IMR-90 (cell line): ENCODE data around the gene GLRX5. TPM values are rescaled to one million over a fixed set of nuclear protein-coding genes. Genes with fewer than 3 reads are reported as not detected.

Experiments
- ATAC-seq: fragments of 200-7000 bp; cut with Tn5 transposase; 2 replicates; pipeline ENCODE4 v1.9.1; 2020; ENCODE audit warnings: low read depth, mild to moderate bottlenecking, moderate library complexity
- BruUV-seq: library from RNA; stranded (reverse); fragments of 400-500 nt; replicated peaks from 2 replicates; lab custom pipeline; 2021; lab: Mats Ljungman, UMichigan
- CTCF ChIA-PET: fragments of 300-600 bp; formaldehyde crosslinking; extraction: SDS; loops from one replicate; lab custom pipeline; 2021; ENCODE audit warnings: antibody characterized with exemption; lab: Yijun Ruan, JAX
- POLR2A ChIA-PET: fragments of 300-600 bp; sonication (Branson Sonifier 250); formaldehyde crosslinking; loops from one replicate; lab custom pipeline; 2022; ENCODE audit warnings: antibody characterized with exemption; ENCODE audit not compliant: unreplicated experiment; lab: Charles Lee
- DNase-seq: peaks from one replicate; pipeline ENCODE4 v3.0.0; 2013
- H2AFZ ChIP-seq: replicated peaks from 2 replicates; pipeline ENCODE3; 2013; ENCODE audit warnings: low read length, mild to moderate bottlenecking; ENCODE audit not compliant: poor library complexity
- H2AK5ac ChIP-seq: 2 replicates; pipeline ENCODE4 v1.6.1; 2013; ENCODE audit warnings: low read depth, low read length, inconsistent platforms
- H2AK9ac ChIP-seq: replicated peaks from 2 replicates; pipeline ENCODE3; 2013; ENCODE audit warnings: mild to moderate bottlenecking, low read depth, low read length, moderate library complexity; ENCODE audit not compliant: poor library complexity
- H2BK120ac ChIP-seq: 2 replicates; pipeline ENCODE4 v1.6.1; 2013; ENCODE audit warnings: low read depth, low read length, inconsistent platforms
- H2BK15ac ChIP-seq: 3 replicates; pipeline ENCODE4 v1.6.1; 2013; ENCODE audit warnings: low read depth, low read length, inconsistent platforms
- H2BK20ac ChIP-seq: 2 replicates; pipeline ENCODE4 v1.6.1; 2013; ENCODE audit warnings: low read depth, mild to moderate bottlenecking, inconsistent platforms, low read length, moderate library complexity
- H2BK5ac ChIP-seq: 2 replicates; pipeline ENCODE4 v1.6.1; 2013; ENCODE audit warnings: mild to moderate bottlenecking, low read depth, low read length, inconsistent platforms; ENCODE audit not compliant: poor library complexity, severe bottlenecking
- H3K14ac ChIP-seq: replicated peaks from 2 replicates; pipeline ENCODE4 v1.6.1; 2013; ENCODE audit warnings: low read depth, low read length, inconsistent platforms
- H3K18ac ChIP-seq: 2 replicates; pipeline ENCODE4 v1.6.1; 2013; ENCODE audit warnings: low read depth, low read length, control low read depth
- H3K23ac ChIP-seq: 2 replicates; pipeline ENCODE4 v1.6.1; 2013; ENCODE audit warnings: low read depth, low read length, inconsistent platforms
- H3K27ac ChIP-seq: 2 replicates; pipeline ENCODE4 v1.5.1; 2013; ENCODE audit warnings: mild to moderate bottlenecking, control low read depth, low read length; ENCODE audit not compliant: insufficient read depth
- H3K27me3 ChIP-seq: 2 replicates; pipeline ENCODE4 v1.6.1; 2013; ENCODE audit warnings: low read length; ENCODE audit not compliant: control insufficient read depth, insufficient read depth
- H3K36me3 ChIP-seq: 2 replicates; pipeline ENCODE4 v1.6.1; 2013; ENCODE audit warnings: low read length, mixed read lengths; ENCODE audit not compliant: control insufficient read depth, insufficient read depth
- H3K4ac ChIP-seq: 2 replicates; pipeline ENCODE4 v1.6.1; 2013; ENCODE audit warnings: low read depth, low read length, inconsistent platforms
- H3K4me1 ChIP-seq: 2 replicates; pipeline ENCODE4 v1.6.1; 2013; ENCODE audit warnings: low read length, mixed read lengths; ENCODE audit not compliant: control insufficient read depth, insufficient read depth
- H3K4me2 ChIP-seq: 2 replicates; pipeline ENCODE4 v1.6.1; 2013; ENCODE audit warnings: low read depth, mild to moderate bottlenecking, control low read depth, low read length, moderate library complexity
- H3K4me3 ChIP-seq: 2 replicates; pipeline ENCODE4 v1.5.1; 2013; ENCODE audit warnings: low read depth, mild to moderate bottlenecking, control low read depth, low read length, moderate library complexity; ENCODE audit not compliant: insufficient read depth
- H3K56ac ChIP-seq: 2 replicates; pipeline ENCODE4 v1.6.1; 2013; ENCODE audit warnings: low read length, inconsistent platforms; ENCODE audit not compliant: insufficient read depth; ENCODE audit errors: extremely low read depth
- H3K79me1 ChIP-seq, 2 experiments: 2 replicates each; pipeline ENCODE4 v1.6.1; 2013; ENCODE audit warnings: low read length in 2 of 2, inconsistent platforms in 1 of 2, low read depth in 1 of 2
- H3K9ac ChIP-seq: 2 replicates; pipeline ENCODE4 v1.6.1; 2013; ENCODE audit warnings: low read depth, low read length, control low read depth
- H3K9me1 ChIP-seq: 2 replicates; pipeline ENCODE4 v1.6.1; 2013; ENCODE audit warnings: low read length, inconsistent platforms; ENCODE audit not compliant: insufficient read depth
- H3K9me3 ChIP-seq: 2 replicates; pipeline ENCODE4 v1.6.1; 2013; ENCODE audit warnings: low read length; ENCODE audit not compliant: control insufficient read depth, insufficient read depth
- H4K20me1 ChIP-seq: 2 replicates; pipeline ENCODE4 v1.6.1; 2013; ENCODE audit warnings: low read length, inconsistent platforms; ENCODE audit not compliant: insufficient read depth
- H4K5ac ChIP-seq: 2 replicates; pipeline ENCODE4 v1.6.1; 2013; ENCODE audit warnings: mild to moderate bottlenecking, low read depth, low read length, control low read depth
- H4K8ac ChIP-seq, 2 experiments: 2 replicates each; pipeline ENCODE4 v1.6.1; 2013; ENCODE audit warnings: low read depth in 2 of 2, low read length in 2 of 2, control low read depth in 1 of 2, inconsistent platforms in 1 of 2
- H4K91ac ChIP-seq: 2 replicates; pipeline ENCODE4 v1.6.1; 2013; ENCODE audit warnings: low read depth, low read length, inconsistent platforms; ENCODE audit not compliant: insufficient read depth
- BHLHE40 ChIP-seq: fragments of 150-350 bp; IDR thresholded peaks from 2 replicates; pipeline ENCODE4 v1.6.1; 2016; ENCODE audit warnings: mild to moderate bottlenecking, low read depth, low read length
- MAFK ChIP-seq: IDR thresholded peaks from 2 replicates; pipeline ENCODE4 v1.6.1; 2012; ENCODE audit warnings: low read depth, low read length, improper control_type of control experiment
- MAZ ChIP-seq: IDR thresholded peaks from 2 replicates; pipeline ENCODE4 v1.6.1; 2012; ENCODE audit warnings: low read depth, mild to moderate bottlenecking, low read length, improper control_type of control experiment, moderate library complexity, borderline replicate concordance
- MXI1 ChIP-seq: IDR thresholded peaks from 2 replicates; pipeline ENCODE4 v1.6.1; 2012; ENCODE audit warnings: low read depth, mild to moderate bottlenecking, low read length, moderate library complexity, borderline replicate concordance
- NFE2L2 ChIP-seq: fragments of 150-350 bp; IDR thresholded peaks from 2 replicates; pipeline ENCODE4 v1.6.1; 2016; ENCODE audit warnings: low read depth, mild to moderate bottlenecking, low read length
- POLR2A ChIP-seq: IDR thresholded peaks from 2 replicates; pipeline ENCODE4 v1.6.1; 2012; ENCODE audit warnings: mild to moderate bottlenecking, low read depth, low read length
- RCOR1 ChIP-seq: IDR thresholded peaks from 2 replicates; pipeline ENCODE4 v1.6.1; 2012; ENCODE audit warnings: mild to moderate bottlenecking, low read length, improper control_type of control experiment; ENCODE audit not compliant: insufficient replicate concordance
- SMC3 ChIP-seq: fragments of 150-350 bp; IDR thresholded peaks from 2 replicates; pipeline ENCODE4 v1.6.1; 2016; ENCODE audit warnings: low read depth, mild to moderate bottlenecking, antibody characterized with exemption, low read length, moderate library complexity
- WGBS, 2 experiments: methylation state at CpG; one replicate each; pipeline versions ENCODE4 v1.1.5 to v1.1.7; 2013; ENCODE audit warnings: missing lambda C conversion rate in 2 of 2; ENCODE audit not compliant: insufficient read length in 1 of 2; ENCODE audit errors: extremely low coverage in 2 of 2; 5-methylcytosine and 5-hydroxymethylcytosine counted together
- dilution Hi-C: fragments of 300-500 bp; cut with HindIII; formaldehyde crosslinking; loops from one replicate; pipeline ENCODE4 v1.14.3; 2018; ENCODE audit warnings: low sequenced_read_pairs; ENCODE audit not compliant: unreplicated experiment
- in situ Hi-C: fragments of 300-500 bp; cut with MboI; formaldehyde crosslinking; loops from 3 replicates; pipeline ENCODE4 v1.14.3; 2019; ENCODE audit warnings: low sequenced_read_pairs, inconsistent platforms, mixed read lengths
- intact Hi-C: fragments of 100-400 bp; cut with micrococcal nuclease; formaldehyde crosslinking; loops from 2 replicates; pipeline ENCODE4 v1.10.0; 2022
- polyA plus RNA-seq, 3 experiments: library from polyadenylated mRNA; depleted of rRNA; stranded (reverse); fragments of >200 nt; gene quantifications; 2 replicates each; pipeline ENCODE4 v1.2.3, GENCODE V29; 2012; ENCODE audit warnings: low replicate concordance in 1 of 3
- total RNA-seq: library from RNA; depleted of rRNA; stranded (reverse); fragments of >200 nt; gene quantifications from 2 replicates; pipeline ENCODE4 v1.2.3, GENCODE V29; 2012
- TF ChIP-seq, protein P1 (sequence below): fragments of 150-350 bp; IDR thresholded peaks from 2 replicates; pipeline ENCODE4 v1.6.1; 2017; ENCODE audit warnings: mild to moderate bottlenecking, antibody characterized with exemption, low read length, low read depth
- TF ChIP-seq, protein P2 (sequence below): conservative IDR thresholded peaks from 2 replicates; pipeline ENCODE4 v1.5.1; 2012; ENCODE audit warnings: mild to moderate bottlenecking, low read depth, low read length, improper control_type of control experiment

The GLRX5 gene
- total and polyA plus RNA-seq, 2 of the 4 experiments (the other 2 are of a cell fraction) = 32.4 to 40.4 TPM

DNA sequence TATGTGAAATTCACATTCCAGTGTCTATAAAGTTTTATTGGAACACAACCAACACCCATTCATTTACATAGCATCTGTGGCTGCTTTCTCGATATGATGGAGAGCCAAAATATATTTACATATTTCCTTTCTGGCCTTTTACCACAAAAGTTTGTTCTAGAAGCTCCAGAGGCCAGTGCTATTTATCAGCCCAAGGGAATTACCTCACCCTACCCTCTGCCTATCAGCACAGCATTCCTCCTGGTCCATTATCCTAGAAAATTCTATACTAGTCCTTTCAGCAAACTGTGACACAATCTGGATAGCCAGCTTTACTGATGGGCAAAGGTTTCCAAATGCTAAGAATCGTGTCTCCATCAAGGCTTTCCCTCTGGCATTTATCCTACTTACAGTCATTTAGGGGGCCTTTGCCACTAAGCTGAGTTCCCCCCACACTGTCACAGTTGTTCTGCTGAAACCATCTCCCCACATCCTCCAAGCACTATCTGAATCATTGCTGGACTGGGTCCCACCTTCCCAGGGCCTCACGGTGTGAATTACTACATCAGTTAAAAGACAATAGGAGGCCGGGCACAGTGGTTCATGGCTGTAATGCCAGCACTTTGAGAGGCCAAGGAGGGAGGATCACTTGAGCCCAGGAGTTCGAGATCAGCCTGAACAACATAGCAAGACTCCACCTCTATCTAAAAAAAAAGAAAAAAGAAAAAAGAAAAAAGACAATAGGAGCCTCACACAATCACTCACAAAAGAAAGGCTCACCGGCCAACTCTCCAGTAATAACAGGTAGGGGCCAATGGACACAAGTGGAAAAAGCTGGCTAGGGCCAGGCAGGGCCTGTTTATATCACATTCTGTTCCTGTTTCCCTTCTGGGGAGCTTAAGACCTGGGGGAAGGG lies 30.5 kb upstream of the GLRX5 start (continued):
- TF ChIP-seq, protein P1, sequence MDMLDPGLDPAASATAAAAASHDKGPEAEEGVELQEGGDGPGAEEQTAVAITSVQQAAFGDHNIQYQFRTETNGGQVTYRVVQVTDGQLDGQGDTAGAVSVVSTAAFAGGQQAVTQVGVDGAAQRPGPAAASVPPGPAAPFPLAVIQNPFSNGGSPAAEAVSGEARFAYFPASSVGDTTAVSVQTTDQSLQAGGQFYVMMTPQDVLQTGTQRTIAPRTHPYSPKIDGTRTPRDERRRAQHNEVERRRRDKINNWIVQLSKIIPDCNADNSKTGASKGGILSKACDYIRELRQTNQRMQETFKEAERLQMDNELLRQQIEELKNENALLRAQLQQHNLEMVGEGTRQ = no peak

DNA sequence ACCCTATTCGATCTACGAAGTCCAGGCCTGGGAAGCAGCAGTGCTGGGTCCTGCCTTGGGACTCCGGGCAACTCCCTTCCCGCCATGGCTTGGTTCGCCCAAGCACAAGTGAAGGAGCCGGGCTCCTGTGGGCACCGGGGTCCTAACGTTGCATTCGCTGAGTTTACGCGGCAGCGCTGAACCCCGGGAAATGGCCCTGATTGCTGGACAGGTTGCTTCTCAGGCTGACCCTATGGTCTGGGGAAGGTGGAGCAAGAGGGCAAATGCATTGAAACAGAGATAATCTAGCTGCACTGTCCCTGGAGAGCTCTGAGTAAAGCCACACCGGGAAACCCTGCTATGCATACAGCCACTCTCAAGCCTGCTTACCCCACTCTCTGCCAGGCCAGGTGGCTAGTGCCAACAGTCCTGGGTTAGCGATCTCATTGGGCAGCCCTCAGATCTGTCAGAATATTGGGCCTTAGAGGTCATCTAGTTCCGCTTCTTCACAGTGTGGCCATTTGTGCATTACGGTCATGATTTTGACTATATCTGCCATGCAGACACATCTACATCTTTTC lies 29.7 kb upstream of the GLRX5 start:
- Histone ChIP-seq H3K4me1 (peaks cover 35% of the 10 kb centered on the region), H2BK15ac (peak overlapping the region; percentile 84; the same call in 1 of the 3 replicates), H3K27me3 (no peaks in the 10 kb centered on the region), H2BK20ac (no peak overlapping the region), H2BK120ac (0 out of 2 replicates have a peak overlapping the region, but pooled peaks have one; percentile 40), H2AFZ (no peak overlapping the region), H3K56ac (no peak overlapping the region), H4K91ac (peak overlapping the region; percentile 46), H3K18ac (no peak overlapping the region), H3K9me3 (no peaks in the 10 kb centered on the region), H3K27ac (peak overlapping the region; percentile 37; the same call in 1 of the 2 replicates), H2BK5ac (peak overlapping the region; percentile 22), H3K4ac (peak overlapping the region; percentile 42), H3K79me1 (peaks cover 22 to 95% of the 10 kb centered on the region in 2 experiments), H4K5ac (peak overlapping the region; percentile 36; the same call in 1 of the 2 replicates), H3K4me3 (no peak overlapping the region), H2AK5ac (peak overlapping the region; percentile 60), H4K8ac (peak overlapping the region in 1 of 2 experiments; percentile 36; a peak in 1 of 4 replicates), H4K20me1 (peaks cover 4% of the 10 kb centered on the region; the same call in 1 of the 2 replicates), H3K9me1 (peaks cover 58% of the 10 kb centered on the region), H3K36me3 (no peaks in the 10 kb centered on the region), H3K14ac (no peak overlapping the region; the same call in 1 of the 2 replicates), H2AK9ac (peak overlapping the region; percentile 23), H3K23ac (no peak overlapping the region; the same call in 1 of the 2 replicates), H3K9ac (no peak overlapping the region), H3K4me2 (no peak overlapping the region)
- dilution Hi-C loops (no loop called here), in situ Hi-C loops (loop anchor here (25.0 kb wide), 1 partner anchor 368 kb away; no protein-coding TSS in a partner anchor), intact Hi-C loops (no loop called here)
- BruUV-seq = no TSS peak
- ChIA-PET CTCF (interaction anchor here (0.7 to 1.5 kb wide), 2 partner anchors 13 to 22 kb away, joined by 3 to 5 read pairs; no protein-coding TSS in a partner anchor), POLR2A (no interaction called here)
- no peak for DNase-seq
- no peak for ATAC-seq
- WGBS, 2 experiments = 94% methylated on average over 13 of the region's 17 CpGs; no CpG with 5 or more reads in 1 of the 2 experiments
- TF ChIP-seq NFE2L2 (no peak), RCOR1 (no peak), SMC3 (no peak), POLR2A (no peak), MXI1 (no peak), MAZ (no peak), MAFK (no peak), BHLHE40 (no peak)
- TF ChIP-seq, protein P2, sequence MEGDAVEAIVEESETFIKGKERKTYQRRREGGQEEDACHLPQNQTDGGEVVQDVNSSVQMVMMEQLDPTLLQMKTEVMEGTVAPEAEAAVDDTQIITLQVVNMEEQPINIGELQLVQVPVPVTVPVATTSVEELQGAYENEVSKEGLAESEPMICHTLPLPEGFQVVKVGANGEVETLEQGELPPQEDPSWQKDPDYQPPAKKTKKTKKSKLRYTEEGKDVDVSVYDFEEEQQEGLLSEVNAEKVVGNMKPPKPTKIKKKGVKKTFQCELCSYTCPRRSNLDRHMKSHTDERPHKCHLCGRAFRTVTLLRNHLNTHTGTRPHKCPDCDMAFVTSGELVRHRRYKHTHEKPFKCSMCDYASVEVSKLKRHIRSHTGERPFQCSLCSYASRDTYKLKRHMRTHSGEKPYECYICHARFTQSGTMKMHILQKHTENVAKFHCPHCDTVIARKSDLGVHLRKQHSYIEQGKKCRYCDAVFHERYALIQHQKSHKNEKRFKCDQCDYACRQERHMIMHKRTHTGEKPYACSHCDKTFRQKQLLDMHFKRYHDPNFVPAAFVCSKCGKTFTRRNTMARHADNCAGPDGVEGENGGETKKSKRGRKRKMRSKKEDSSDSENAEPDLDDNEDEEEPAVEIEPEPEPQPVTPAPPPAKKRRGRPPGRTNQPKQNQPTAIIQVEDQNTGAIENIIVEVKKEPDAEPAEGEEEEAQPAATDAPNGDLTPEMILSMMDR = no peak
